Astrocyte (in vitro differentiated cells and primary cell): ENCODE measurements around the gene ANAPC15.

Source experiments
- CTCF ChIP-seq: IDR thresholded peaks from 2 replicates; pipeline ENCODE4 v1.5.1; 2011; ENCODE audit warnings: low read depth, mild to moderate bottlenecking, inconsistent platforms, low read length, moderate library complexity; ENCODE audit not compliant: insufficient read depth
- EZH2 ChIP-seq: IDR thresholded peaks from 2 replicates; pipeline ENCODE4 v1.6.1; 2012; ENCODE audit warnings: mild to moderate bottlenecking, low read length, inconsistent platforms; ENCODE audit not compliant: insufficient read depth

GRCh38 chr11:72123117-72123653, 10.7 kb upstream of the ANAPC15 start:
- TF ChIP-seq CTCF: no peak
- TF ChIP-seq EZH2: no peak
